Measurements from ENCODE around the gene TMEM59.
A peak's percentile ranks its signal among the peaks of the same experiment; 100 is the strongest.

Gene TMEM59

GRCh38 chr1:54052934-54053744 lies at the start of gene TMEM59, which contains the start of gene TCEANC2 (continued):
- TF ChIP-seq ZBTB10 (tag by site-specific recombination; IDR thresholded peaks at IDR 0.05) (peak; percentile 98), ZNF302 (tag by site-specific recombination; IDR thresholded peaks at IDR 0.05; ENCODE audit: low read depth) (no peak), ZBTB20 (tag by site-specific recombination; IDR thresholded peaks at IDR 0.05) (peak; percentile 98), ZNF146 (tag by site-specific recombination; IDR thresholded peaks at IDR 0.05) (0 out of 2 replicates have a peak, but pooled peaks have one; percentile 4), ZNF214 (tag by site-specific recombination; IDR thresholded peaks at IDR 0.05; ENCODE audit: borderline replicate concordance) (no peak), ZNF280C (tag by site-specific recombination; IDR thresholded peaks at IDR 0.05) (no peak), ZNF26 (tag by site-specific recombination; IDR thresholded peaks at IDR 0.05) (no peak), ZBTB44 (tag by site-specific recombination; IDR thresholded peaks at IDR 0.05) (no peak), TCF7L2 (IDR thresholded peaks at IDR 0.05; ENCODE audit: borderline replicate concordance, low read depth, low read length) (no peak), ZBTB1 (tag by site-specific recombination; IDR thresholded peaks at IDR 0.05) (no peak), ZBTB21 (tag by site-specific recombination; IDR thresholded peaks at IDR 0.05) (0 out of 2 replicates have a peak, but pooled peaks have one; percentile 24), REST (tag by site-specific recombination; IDR thresholded peaks at IDR 0.05) (no peak), ZSCAN23 (tag by site-specific recombination; IDR thresholded peaks at IDR 0.05) (peak; percentile 69; the same call in 1 of the 2 replicates), ZNF274 (IDR thresholded peaks at IDR 0.05; ENCODE audit: low read length) (no peak), ZNF274 (tag by site-specific recombination; IDR thresholded peaks at IDR 0.05; ENCODE audit: borderline replicate concordance) (no peak), ZNF37A (tag by site-specific recombination; IDR thresholded peaks at IDR 0.05) (no peak), ZNF175 (tag by site-specific recombination; IDR thresholded peaks at IDR 0.05) (no peak), GFI1B (tag by site-specific recombination; IDR thresholded peaks at IDR 0.05) (no peak), ZNF792 (tag by site-specific recombination; IDR thresholded peaks at IDR 0.05) (peak; percentile 83)

Measured in HEK293 (cell line).